Activated T-helper 17 cell treated with anti-CD3 and anti-CD28 coated beads, Interleukin-2, amount 50 U/mL, for 72 hours (primary cell): ENCODE measurements around the gene DPF1. TPM values are rescaled to one million over a fixed set of nuclear protein-coding genes. Genes with fewer than 3 reads are reported as not detected.

Experiments
- ATAC-seq: fragments of 150-1000 bp; cut with Tn5 transposase; replicated peaks from 2 replicates; pipeline ENCODE4 v1.10.0; 2021; ENCODE audit warnings: mild to moderate bottlenecking, moderate library complexity
- H3K27ac Mint-ChIP-seq: one replicate; pipeline ENCODE4 v1.8.0; 2022; ENCODE audit warnings: mixed read lengths
- H3K27me3 Mint-ChIP-seq: one replicate; pipeline ENCODE4 v1.8.0; 2022; ENCODE audit warnings: mixed read lengths
- H3K36me3 Mint-ChIP-seq: one replicate; pipeline ENCODE4 v1.8.0; 2022; ENCODE audit warnings: low read depth, mild to moderate bottlenecking, mixed read lengths
- H3K4me1 Mint-ChIP-seq: one replicate; pipeline ENCODE4 v1.8.0; 2022; ENCODE audit warnings: mixed read lengths
- H3K4me3 Mint-ChIP-seq: one replicate; pipeline ENCODE4 v1.8.0; 2022; ENCODE audit warnings: mild to moderate bottlenecking, mixed read lengths
- H3K9me3 Mint-ChIP-seq: one replicate; pipeline ENCODE4 v1.8.0; 2022; ENCODE audit warnings: mixed read lengths
- total RNA-seq, 2 donors: library from RNA; stranded (reverse); gene quantifications; one replicate each; pipeline ENCODE4 v1.2.3, GENCODE V29; 2022

The DPF1 gene
- total RNA-seq, 2 donors from 2014 or later = 1.1 TPM; not detected in 1

GRCh38 chr19:38162632-38163031 is 61.4 kb downstream of the DPF1 start:
- Mint-ChIP-seq H3K27ac (no peak overlapping the region), H3K4me1 (peaks cover 3% of the 10 kb centered on the region), H3K9me3 (no peaks in the 10 kb centered on the region), H3K4me3 (no peak overlapping the region), H3K36me3 (peaks cover 43% of the 10 kb centered on the region), H3K27me3 (no peaks in the 10 kb centered on the region)
- no peak for ATAC-seq

GRCh38 chr19:38162094-38162493 is 61.9 kb downstream of the DPF1 start:
- Mint-ChIP-seq H3K4me1 (peaks cover 3% of the 10 kb centered on the region), H3K4me3 (no peak overlapping the region), H3K27me3 (no peaks in the 10 kb centered on the region), H3K27ac (no peak overlapping the region), H3K36me3 (peaks cover 43% of the 10 kb centered on the region), H3K9me3 (no peaks in the 10 kb centered on the region)
- ATAC-seq = no peak

Other genes starting within 250 kb of the DPF1 start
- not detected for gene PPP1R14A, start 32.2 kb upstream of the DPF1 start, total RNA-seq
- gene SPINT2, start 40.4 kb upstream of the DPF1 start, total RNA-seq = 10 to 100 TPM; 21.3 to 56.6 TPM
- gene C19orf33, start 80.0 kb upstream of the DPF1 start, total RNA-seq = under 1 TPM in 1 of 2 donors, not detected in 1; 0.87 TPM
- gene YIF1B, start 91.7 kb upstream of the DPF1 start, total RNA-seq = 10 to 100 TPM; 77.2 to 84.3 TPM
- gene KCNK6, start 95.6 kb upstream of the DPF1 start, total RNA-seq = 10 to 100 TPM; 13.7 to 19.4 TPM
- 10 to 100 TPM in 1 of 2 donors, 1 to 10 TPM in 1; 5.0 to 15.2 TPM for gene CATSPERG, start 111.6 kb upstream of the DPF1 start, total RNA-seq
- gene PSMD8, start 150.3 kb upstream of the DPF1 start, total RNA-seq = 100 to 1,000 TPM; 166 to 242 TPM
- under 1 TPM in 1 of 2 donors, not detected in 1; 0.95 TPM for gene GGN, start 163.8 kb upstream of the DPF1 start, total RNA-seq
- 10 to 100 TPM in 1 of 2 donors, 1 to 10 TPM in 1; 1.8 to 14.4 TPM for gene SPRED3, start 164.5 kb upstream of the DPF1 start, total RNA-seq
- gene FAM98C, start 178.9 kb upstream of the DPF1 start, total RNA-seq = 10 to 100 TPM; 26.1 to 63.0 TPM
- gene RASGRP4, start 202.0 kb upstream of the DPF1 start, total RNA-seq = 10 to 100 TPM; 21.8 to 39.4 TPM
- 10 to 100 TPM; 13.2 to 41.5 TPM for gene RYR1, start 209.5 kb upstream of the DPF1 start, total RNA-seq